Glomerular endothelial cell (primary cell): ENCODE results near the gene HARBI1. TPM values are rescaled to one million over a fixed set of nuclear protein-coding genes. Genes with fewer than 3 reads are reported as not detected.
A peak's percentile ranks its signal among the peaks of the same experiment; 100 is the strongest.

Experiments used
- DNase-seq: peaks from one replicate; pipeline ENCODE4 v3.0.0-alpha.2; 2011; ENCODE audit warnings: low read depth, low spot score; ENCODE audit errors: extremely low read depth
- total RNA-seq: library from RNA; depleted of rRNA; stranded (reverse); fragments of >200 nt; gene quantifications from 2 replicates; pipeline ENCODE4 v1.2.3, GENCODE V29; 2015

HARBI1 gene
- total RNA-seq, 1 donor from 2014 or later = 3.6 TPM

DNA sequence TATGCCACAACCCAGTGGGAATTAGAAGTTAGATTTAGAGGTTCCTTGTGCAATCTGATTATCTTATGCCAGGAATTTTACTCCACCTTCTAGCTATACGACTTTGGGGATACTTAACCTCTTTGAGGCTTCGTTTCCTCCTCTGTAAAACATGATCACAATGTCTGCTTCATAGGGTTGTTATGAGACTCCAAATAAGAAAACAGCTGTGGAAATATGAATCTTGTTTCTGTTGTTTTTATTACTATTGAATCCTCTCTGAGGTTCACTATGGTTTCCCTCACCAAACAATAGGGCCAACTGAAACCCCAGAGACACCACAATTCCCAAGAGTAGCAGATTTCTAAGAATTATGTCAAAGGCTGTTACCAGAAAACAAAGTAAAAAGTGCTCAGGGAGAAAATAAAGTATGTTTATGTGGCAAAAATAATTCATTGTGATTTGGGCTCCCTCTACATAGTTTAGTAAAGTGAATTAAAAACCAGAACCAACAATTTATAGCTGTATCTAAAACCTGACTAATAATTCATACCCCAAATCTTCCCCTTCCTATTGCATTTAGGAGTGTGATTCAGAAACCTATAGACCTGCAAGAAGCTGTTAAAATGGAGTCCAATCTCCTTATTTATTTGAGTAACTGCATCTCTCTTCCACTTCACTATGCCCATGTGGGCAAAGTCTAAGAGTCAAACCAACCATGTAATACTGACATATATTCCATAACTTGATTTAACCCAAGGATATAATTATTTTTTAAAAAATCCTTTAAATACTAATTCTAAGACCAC is 61.6 kb downstream of the HARBI1 start:
- DNase-seq = no peak

DNA sequence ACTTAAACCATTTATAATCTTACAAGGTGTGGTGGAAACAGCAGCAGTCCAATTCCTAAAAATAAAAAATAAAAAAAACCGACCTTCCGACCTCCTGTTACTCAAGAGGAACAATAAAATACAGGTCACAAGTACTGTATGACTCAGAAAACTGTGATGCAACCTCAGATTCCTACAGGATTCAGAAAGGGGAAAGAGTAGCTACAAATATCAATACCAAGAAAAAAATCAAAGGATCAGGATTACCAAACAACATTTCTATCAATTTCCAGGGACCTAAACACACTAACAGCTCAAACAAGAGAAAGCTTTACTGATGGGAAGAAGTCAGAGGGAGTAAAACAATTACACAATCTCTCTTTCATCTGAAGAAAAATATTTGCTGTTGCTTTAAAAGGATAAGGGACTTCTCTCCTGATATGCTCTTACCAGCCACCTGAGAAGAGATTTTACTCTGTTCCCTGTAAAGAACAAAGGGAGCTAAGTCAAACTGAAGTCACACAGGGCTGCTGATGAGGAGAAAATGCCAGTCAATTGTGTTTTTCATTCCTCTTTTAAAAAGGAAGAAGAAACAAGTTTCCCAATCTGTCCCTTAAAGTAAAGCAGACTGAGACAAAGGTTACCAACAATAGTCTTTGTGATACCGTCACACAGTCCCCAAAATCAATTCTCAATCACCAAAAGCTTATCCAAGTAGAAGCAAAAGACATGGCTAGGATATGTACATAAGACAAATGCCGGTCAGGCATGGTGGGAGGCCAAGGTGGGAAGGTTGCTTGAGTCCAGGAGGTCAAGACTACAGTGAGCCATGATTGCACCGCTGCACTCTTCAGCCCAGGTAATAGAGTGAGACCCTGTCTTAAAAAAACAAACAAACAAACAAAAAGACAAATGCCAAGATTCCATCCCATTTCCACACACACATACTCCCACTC is 62.5 kb downstream of the HARBI1 start:
- DNase-seq = peak; percentile 68

DNA sequence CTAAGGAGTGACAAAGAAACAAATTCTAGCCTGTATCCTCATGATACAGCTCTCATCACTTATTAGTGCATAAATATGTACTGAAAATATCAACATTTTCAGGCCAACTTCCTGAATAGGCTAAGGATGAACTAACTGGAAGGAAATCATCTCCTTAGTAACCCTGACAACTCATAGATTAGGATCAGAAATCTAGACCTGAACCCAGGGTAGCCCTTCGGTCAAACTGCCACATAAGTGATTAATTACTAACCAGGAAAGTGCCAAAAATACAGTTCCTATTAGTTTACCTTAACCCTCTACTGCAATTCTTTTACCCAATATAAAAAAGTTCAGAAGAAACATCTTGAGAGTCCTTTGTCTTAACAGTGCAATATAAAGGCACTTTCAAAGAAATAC is 63.2 kb downstream of the HARBI1 start:
- peak; percentile 67 for DNase-seq

Other genes starting within 250 kb of the HARBI1 start
- gene MDK, start 235.6 kb downstream of the HARBI1 start, total RNA-seq = 384 and 499 TPM in 2 replicates
- 0.12 TPM in 1 of 2 replicates, not detected in the other for gene CHRM4, start 225.5 kb downstream of the HARBI1 start, total RNA-seq
- gene AMBRA1, start 23.2 kb downstream of the HARBI1 start, total RNA-seq = 25.2 and 38.5 TPM in 2 replicates
- gene ATG13, start 326 bp upstream of the HARBI1 start, total RNA-seq = 80.0 and 87.5 TPM in 2 replicates
- 40.0 and 52.1 TPM in 2 replicates for gene ARHGAP1, start 83.4 kb upstream of the HARBI1 start, total RNA-seq
- 12.4 and 13.8 TPM in 2 replicates for gene ZNF408, start 83.8 kb upstream of the HARBI1 start, total RNA-seq
- 0.19 TPM in 1 of 2 replicates, not detected in the other for gene F2, start 102.0 kb upstream of the HARBI1 start, total RNA-seq
- 49.1 and 60.0 TPM in 2 replicates for gene CKAP5, start 229.1 kb upstream of the HARBI1 start, total RNA-seq